Activated naive CD4-positive, alpha-beta T cell treated with anti-CD3 and anti-CD28 coated beads, Interleukin-2, amount 10 ng/mL, durations not matched to agents 7 days and 5 days (primary cell): Measurements from ENCODE around the gene MAK.
"Not testable (repeated sequence)": the region's sequence is repeated elsewhere in the genome, so short reads cannot be mapped to it uniquely, and the experiment has no call there.

Experiments used
- CTCF ChIA-PET: fragments of 350-600 bp; sonication (Branson Sonifier 250); formaldehyde crosslinking; loops from one replicate; lab custom pipeline; 2021; ENCODE audit warnings: antibody characterized with exemption; lab: Charles Lee
- DNase-seq: peaks from one replicate; pipeline ENCODE4 v3.0.0-alpha.2; 2020
- H3K27ac Mint-ChIP-seq: one replicate; pipeline ENCODE4 v1.8.0; 2021; ENCODE audit warnings: mild to moderate bottlenecking, moderate library complexity, mixed read lengths
- H3K27me3 Mint-ChIP-seq: one replicate; pipeline ENCODE4 v1.8.0; 2021; ENCODE audit warnings: mild to moderate bottlenecking, mixed read lengths
- H3K36me3 Mint-ChIP-seq: one replicate; pipeline ENCODE4 v1.8.0; 2021; ENCODE audit warnings: mixed read lengths
- H3K4me1 Mint-ChIP-seq: one replicate; pipeline ENCODE4 v1.8.0; 2021; ENCODE audit warnings: mixed read lengths
- H3K4me3 Mint-ChIP-seq: one replicate; pipeline ENCODE4 v1.8.0; 2021; ENCODE audit warnings: mild to moderate bottlenecking, moderate library complexity, mixed read lengths
- H3K9me3 Mint-ChIP-seq: one replicate; pipeline ENCODE4 v1.8.0; 2021; ENCODE audit warnings: mixed read lengths

The MAK gene

GRCh38 chr6:10793035-10793434 lies 45.3 kb downstream of the MAK start:
- Mint-ChIP-seq H3K27me3 (no peaks in the 10 kb centered on the region), H3K9me3 (no peaks in the 10 kb centered on the region), H3K36me3 (peaks cover 4% of the 10 kb centered on the region), H3K4me3 (no peak overlapping the region), H3K4me1 (no peaks in the 10 kb centered on the region), H3K27ac (no peak overlapping the region)
- CTCF ChIA-PET: interaction anchor here (0.6 kb wide), 1 partner anchor 314 kb away, joined by 3 read pairs; no protein-coding TSS in a partner anchor
- no peak for DNase-seq

GRCh38 chr6:10792101-10792500 lies 46.2 kb downstream of the MAK start:
- DNase-seq: no peak
- no peaks in the 10 kb centered on the region for H3K27me3 Mint-ChIP-seq
- H3K4me1 Mint-ChIP-seq: no peaks in the 10 kb centered on the region
- H3K27ac Mint-ChIP-seq: no peak overlapping the region
- H3K36me3 Mint-ChIP-seq: peaks cover 4% of the 10 kb centered on the region
- CTCF ChIA-PET: no interaction called here
- no peak overlapping the region for H3K4me3 Mint-ChIP-seq
- no peaks in the 10 kb centered on the region for H3K9me3 Mint-ChIP-seq

GRCh38 chr6:10791673-10792072 lies 46.7 kb downstream of the MAK start:
- Mint-ChIP-seq H3K27me3 (no peaks in the 10 kb centered on the region), H3K9me3 (no peaks in the 10 kb centered on the region), H3K27ac (no peak overlapping the region), H3K36me3 (peaks cover 4% of the 10 kb centered on the region), H3K4me1 (no peaks in the 10 kb centered on the region), H3K4me3 (no peak overlapping the region)
- CTCF ChIA-PET: no interaction called here
- no peak for DNase-seq

GRCh38 chr6:10779076-10779475 lies 59.3 kb downstream of the MAK start:
- Mint-ChIP-seq H3K4me1 (peaks cover 16% of the 10 kb centered on the region), H3K4me3 (no peak overlapping the region), H3K27me3 (no peaks in the 10 kb centered on the region), H3K27ac (no peak overlapping the region), H3K9me3 (no peaks in the 10 kb centered on the region), H3K36me3 (peaks cover 16% of the 10 kb centered on the region)
- CTCF ChIA-PET: no interaction called here
- DNase-seq: no peak

GRCh38 chr6:10778230-10778629 lies 60.1 kb downstream of the MAK start:
- CTCF ChIA-PET: no interaction called here
- H3K4me1 Mint-ChIP-seq: peaks cover 16% of the 10 kb centered on the region
- H3K27me3 Mint-ChIP-seq: no peaks in the 10 kb centered on the region
- peaks cover 13% of the 10 kb centered on the region for H3K36me3 Mint-ChIP-seq
- H3K27ac Mint-ChIP-seq: no peak overlapping the region
- H3K4me3 Mint-ChIP-seq: no peak overlapping the region
- H3K9me3 Mint-ChIP-seq: no peaks in the 10 kb centered on the region
- no peak for DNase-seq

- H3K36me3 Mint-ChIP-seq: peaks cover 8% of the 10 kb centered on the region
- H3K27me3 Mint-ChIP-seq: no peaks in the 10 kb centered on the region
- H3K27ac Mint-ChIP-seq: no peak overlapping the region
- H3K9me3 Mint-ChIP-seq: no peaks in the 10 kb centered on the region
- H3K4me1 Mint-ChIP-seq: peaks cover 4% of the 10 kb centered on the region
- DNase-seq: no peak
- CTCF ChIA-PET: interaction anchor here (0.9 kb wide), 1 partner anchor 21 kb away, joined by 3 read pairs; no protein-coding TSS in a partner anchor
- H3K4me3 Mint-ChIP-seq: no peak overlapping the region
These were observed 66.9 kb downstream of the MAK start for GRCh38 chr6:10771371-10771894.

- Mint-ChIP-seq H3K27me3 (no peaks in the 10 kb centered on the region), H3K4me3 (no peak overlapping the region), H3K9me3 (no peaks in the 10 kb centered on the region), H3K36me3 (peaks cover 7% of the 10 kb centered on the region), H3K27ac (no peak overlapping the region), H3K4me1 (no peaks in the 10 kb centered on the region)
- CTCF ChIA-PET: interaction anchor here (1.1 to 1.2 kb wide), 2 partner anchors 10 to 259 kb away, joined by 3 to 5 read pairs; no protein-coding TSS in a partner anchor
- no peak for DNase-seq
These were observed 68.9 kb downstream of the MAK start for GRCh38 chr6:10769419-10769818.

GRCh38 chr6:10763006-10763405 lies 75.3 kb downstream of the MAK start:
- Mint-ChIP-seq H3K36me3 (peaks cover 29% of the 10 kb centered on the region), H3K27me3 (no peaks in the 10 kb centered on the region), H3K4me1 (peaks cover 9% of the 10 kb centered on the region), H3K4me3 (no peak overlapping the region), H3K9me3 (no peaks in the 10 kb centered on the region), H3K27ac (no peak overlapping the region)
- DNase-seq: no peak
- CTCF ChIA-PET: no interaction called here

GRCh38 chr6:10759884-10760329 lies 78.4 kb downstream of the MAK start:
- no peaks in the 10 kb centered on the region for H3K27me3 Mint-ChIP-seq
- DNase-seq: no peak
- H3K36me3 Mint-ChIP-seq: peaks cover 53% of the 10 kb centered on the region
- H3K4me1 Mint-ChIP-seq: peaks cover 9% of the 10 kb centered on the region
- no peak overlapping the region for H3K27ac Mint-ChIP-seq
- H3K4me3 Mint-ChIP-seq: no peak overlapping the region
- H3K9me3 Mint-ChIP-seq: no peaks in the 10 kb centered on the region
- CTCF ChIA-PET: interaction anchor here (0.6 to 1.5 kb wide), 4 partner anchors 10 to 277 kb away, joined by 3 to 5 read pairs (median 4); no protein-coding TSS in a partner anchor

- peaks cover 58% of the 10 kb centered on the region for H3K36me3 Mint-ChIP-seq
- no peak overlapping the region for H3K27ac Mint-ChIP-seq
- no peaks in the 10 kb centered on the region for H3K9me3 Mint-ChIP-seq
- CTCF ChIA-PET: interaction anchor here (0.9 to 1.5 kb wide), 3 partner anchors 10 to 249 kb away, joined by 3 to 5 read pairs (median 5); no protein-coding TSS in a partner anchor
- peaks cover 9% of the 10 kb centered on the region for H3K4me1 Mint-ChIP-seq
- no peaks in the 10 kb centered on the region for H3K27me3 Mint-ChIP-seq
- H3K4me3 Mint-ChIP-seq: no peak overlapping the region
- DNase-seq: no peak
These were observed 79.0 kb downstream of the MAK start for GRCh38 chr6:10759312-10759839.

- no peak overlapping the region for H3K4me3 Mint-ChIP-seq
- peaks cover 66% of the 10 kb centered on the region for H3K36me3 Mint-ChIP-seq
- DNase-seq: no peak
- no peak overlapping the region for H3K27ac Mint-ChIP-seq
- H3K27me3 Mint-ChIP-seq: no peaks in the 10 kb centered on the region
- peaks cover 25% of the 10 kb centered on the region for H3K4me1 Mint-ChIP-seq
- CTCF ChIA-PET: interaction anchor here (1.3 kb wide), 1 partner anchor 62 kb away, joined by 3 read pairs; the partner anchor contains the start of genes C6orf52 and PAK1IP1
- no peaks in the 10 kb centered on the region for H3K9me3 Mint-ChIP-seq
These were observed 82.3 kb downstream of the MAK start for GRCh38 chr6:10756085-10756484.

GRCh38 chr6:10751757-10752156 lies 86.6 kb downstream of the MAK start:
- Mint-ChIP-seq H3K4me1 (peaks cover 52% of the 10 kb centered on the region), H3K36me3 (peaks cover 56% of the 10 kb centered on the region)
- H3K4me3 Mint-ChIP-seq, H3K27ac Mint-ChIP-seq, DNase-seq, CTCF ChIA-PET, H3K27me3 Mint-ChIP-seq, H3K9me3 Mint-ChIP-seq: not testable (repeated sequence)

GRCh38 chr6:10750568-10750967 lies 87.8 kb downstream of the MAK start:
- H3K4me1 Mint-ChIP-seq: peaks cover 64% of the 10 kb centered on the region

GRCh38 chr6:10749734-10750133 lies 88.6 kb downstream of the MAK start:
- no peaks in the 10 kb centered on the region for H3K9me3 Mint-ChIP-seq
- CTCF ChIA-PET: interaction anchor here (1.0 to 2.6 kb wide), 4 partner anchors 10 to 239 kb away, joined by 3 to 8 read pairs (median 4); no protein-coding TSS in a partner anchor
- no peak overlapping the region for H3K4me3 Mint-ChIP-seq
- H3K4me1 Mint-ChIP-seq: peaks cover 70% of the 10 kb centered on the region
- H3K27ac Mint-ChIP-seq: no peak overlapping the region
- no peaks in the 10 kb centered on the region for H3K27me3 Mint-ChIP-seq
- DNase-seq: no peak
- H3K36me3 Mint-ChIP-seq: peaks cover 43% of the 10 kb centered on the region

More at GRCh38 chr6:10750568-10750967, 87.8 kb downstream of the MAK start:
- H3K9me3 Mint-ChIP-seq, H3K27me3 Mint-ChIP-seq, H3K27ac Mint-ChIP-seq, H3K4me3 Mint-ChIP-seq, DNase-seq: not testable (repeated sequence)
- H3K36me3 Mint-ChIP-seq: peaks cover 51% of the 10 kb centered on the region
- CTCF ChIA-PET: interaction anchor here (0.8 to 1.1 kb wide), 2 partner anchors 20 to 237 kb away, joined by 3 read pairs; no protein-coding TSS in a partner anchor
